Brain microvascular endothelial cell (primary cell): ENCODE data around the gene GABRD.

Experiments used
- DNase-seq: peaks from one replicate; pipeline ENCODE4 v3.0.0-alpha.2; 2020
- H3K27ac ChIP-seq: fragments of 250-450 bp; sonication (Bioruptor Pico); 2 replicates; pipeline ENCODE4 v1.5.1; 2020; ENCODE audit warnings: mild to moderate bottlenecking, moderate library complexity
- H3K27me3 ChIP-seq: fragments of 250-450 bp; sonication (Bioruptor Pico); replicated peaks from 2 replicates; pipeline ENCODE4 v1.5.1; 2020; ENCODE audit warnings: mild to moderate bottlenecking
- H3K36me3 ChIP-seq: fragments of 250-450 bp; sonication (Bioruptor Pico); replicated peaks from 2 replicates; pipeline ENCODE4 v1.5.1; 2020; ENCODE audit warnings: mild to moderate bottlenecking
- H3K4me3 ChIP-seq: 2 replicates; pipeline ENCODE4 v1.5.1; 2011; ENCODE audit warnings: low read depth, mild to moderate bottlenecking, control low read depth, low read length, moderate library complexity
- CTCF ChIP-seq: IDR thresholded peaks from 2 replicates; pipeline ENCODE4 v1.5.1; 2011; ENCODE audit warnings: low read depth, mild to moderate bottlenecking, moderate library complexity, low read length, control low read depth, inconsistent platforms; ENCODE audit errors: missing control alignments
- in situ Hi-C: cut with HindIII; loops from 2 replicates; pipeline ENCODE4 v1.10.0; 2017; ENCODE audit warnings: low sequenced_read_pairs, low pct_ligation_motif_present

Gene GABRD

GRCh38 chr1:2023187-2023586 lies 4.0 kb downstream of the GABRD start:
- no peaks in the 10 kb centered on the region for H3K36me3 ChIP-seq
- peaks cover 42% of the 10 kb centered on the region for H3K27me3 ChIP-seq
- no peak for TF ChIP-seq CTCF
- in situ Hi-C loops = no loop called here
- no peak overlapping the region for H3K27ac ChIP-seq
- DNase-seq = no peak
- H3K4me3 ChIP-seq = no peak overlapping the region

GRCh38 chr1:2024451-2024850 lies 5.3 kb downstream of the GABRD start:
- TF ChIP-seq CTCF = no peak
- in situ Hi-C loops = no loop called here
- H3K27me3 ChIP-seq = peaks cover 31% of the 10 kb centered on the region

GRCh38 chr1:2024887-2025286 lies 5.7 kb downstream of the GABRD start:
- Histone ChIP-seq H3K27ac (no peak overlapping the region), H3K36me3 (no peaks in the 10 kb centered on the region), H3K4me3 (no peak overlapping the region), H3K27me3 (peaks cover 27% of the 10 kb centered on the region)
- in situ Hi-C loops = no loop called here
- no peak for DNase-seq
- no peak for TF ChIP-seq CTCF

More at GRCh38 chr1:2024451-2024850, 5.3 kb downstream of the GABRD start:
- Histone ChIP-seq H3K27ac (no peak overlapping the region), H3K4me3 (no peak overlapping the region), H3K36me3 (no peaks in the 10 kb centered on the region)
- DNase-seq = no peak

GRCh38 chr1:2025491-2025981 lies 6.4 kb downstream of the GABRD start:
- H3K4me3 ChIP-seq = no peak overlapping the region
- in situ Hi-C loops = no loop called here

GRCh38 chr1:2027961-2028583 lies 8.9 kb downstream of the GABRD start:
- Histone ChIP-seq H3K36me3 (no peaks in the 10 kb centered on the region), H3K27me3 (peaks cover 11% of the 10 kb centered on the region), H3K27ac (no peak overlapping the region), H3K4me3 (no peak overlapping the region)
- no peak for TF ChIP-seq CTCF
- in situ Hi-C loops = no loop called here
- DNase-seq = no peak

More at GRCh38 chr1:2025491-2025981, 6.4 kb downstream of the GABRD start:
- no peak overlapping the region for H3K27ac ChIP-seq
- H3K27me3 ChIP-seq = peaks cover 20% of the 10 kb centered on the region
- DNase-seq = no peak
- no peak for TF ChIP-seq CTCF
- no peaks in the 10 kb centered on the region for H3K36me3 ChIP-seq

- Histone ChIP-seq H3K27me3 (peaks cover 11% of the 10 kb centered on the region), H3K27ac (no peak overlapping the region), H3K4me3 (no peak overlapping the region), H3K36me3 (no peaks in the 10 kb centered on the region)
- TF ChIP-seq CTCF = no peak
- DNase-seq = no peak
- in situ Hi-C loops = no loop called here
Observed at GRCh38 chr1:2028870-2029560, 9.9 kb downstream of the GABRD start.
